Bronchial epithelial cell (primary cell): ENCODE data around the gene TMEM239. TPM values are rescaled to one million over a fixed set of nuclear protein-coding genes. Genes with fewer than 3 reads are reported as not detected.
A peak's percentile ranks its signal among the peaks of the same experiment; 100 is the strongest.

Experiments
- DNase-seq: peaks from one replicate; pipeline ENCODE4 v3.0.0-alpha.2; 2010; ENCODE audit warnings: low read depth
- FAIRE-seq: peaks from 2 replicates; lab custom pipeline; 2011; peaks lifted over from hg19 to GRCh38; lab: Jason Lieb, UNC
- H3K27me3 ChIP-seq: 2 replicates; pipeline ENCODE4 v1.5.1; 2011; ENCODE audit warnings: low read length; ENCODE audit not compliant: control insufficient read depth, insufficient read depth
- H3K36me3 ChIP-seq: 2 replicates; pipeline ENCODE4 v1.5.1; 2011; ENCODE audit warnings: low read length; ENCODE audit not compliant: control insufficient read depth, insufficient read depth
- H3K4me3 ChIP-seq: 2 replicates; pipeline ENCODE4 v1.5.1; 2011; ENCODE audit warnings: mild to moderate bottlenecking, low read depth, low read length, control low read depth
- total RNA-seq: library from RNA; depleted of rRNA; stranded (reverse); fragments of >200 nt; gene quantifications from 2 replicates; pipeline ENCODE4 v1.2.1, GENCODE V29; 2014
- TF ChIP-seq, protein P1 (sequence below): IDR thresholded peaks from 2 replicates; pipeline ENCODE4 v1.5.1; 2011; ENCODE audit warnings: mild to moderate bottlenecking, moderate library complexity, low read length, control low read depth, inconsistent platforms; ENCODE audit not compliant: insufficient read depth, severe bottlenecking

TMEM239 gene
- total RNA-seq, 1 donor from 2014 or later, result not detected

DNA sequence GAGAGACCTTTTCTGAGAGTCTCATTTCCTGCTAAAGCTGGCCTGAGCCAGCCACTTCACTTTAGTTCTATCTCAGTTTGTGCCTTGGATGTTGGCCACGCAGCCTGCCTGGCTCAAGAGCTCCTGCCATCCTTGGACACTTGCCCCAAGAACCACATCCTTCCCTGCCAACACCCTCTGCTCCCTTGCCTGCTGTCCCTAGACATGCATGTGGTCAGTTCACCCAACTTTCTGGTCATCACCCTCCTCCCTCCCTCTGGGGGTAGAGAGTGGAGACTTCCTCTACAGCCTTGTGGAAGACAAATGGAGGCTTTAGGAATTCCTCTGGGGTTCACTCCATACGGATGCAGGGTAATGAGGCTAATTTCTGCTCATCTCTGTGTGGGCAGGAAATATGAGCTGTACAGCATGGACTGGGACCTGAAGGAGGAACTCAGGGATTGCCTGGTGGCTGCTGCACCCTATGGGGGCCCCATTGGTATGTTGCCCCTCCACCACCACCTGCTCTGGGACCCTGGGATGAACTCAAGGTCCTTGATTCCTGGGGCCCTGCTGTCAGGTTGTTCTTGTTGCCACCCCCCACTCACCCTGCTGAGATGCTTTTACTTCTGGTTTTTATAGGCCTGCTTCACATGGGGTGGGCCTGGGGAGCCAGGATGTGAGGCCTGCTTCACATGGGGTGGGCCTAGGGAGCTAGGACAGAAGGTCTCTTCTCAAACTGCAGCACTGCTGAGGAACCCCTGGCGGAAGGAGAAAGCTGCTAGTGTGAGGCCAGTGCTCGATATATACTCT, 43.4 kb downstream of the TMEM239 start:
- H3K27me3 ChIP-seq, result no peaks in the 10 kb centered on the region
- TF ChIP-seq, protein P1, sequence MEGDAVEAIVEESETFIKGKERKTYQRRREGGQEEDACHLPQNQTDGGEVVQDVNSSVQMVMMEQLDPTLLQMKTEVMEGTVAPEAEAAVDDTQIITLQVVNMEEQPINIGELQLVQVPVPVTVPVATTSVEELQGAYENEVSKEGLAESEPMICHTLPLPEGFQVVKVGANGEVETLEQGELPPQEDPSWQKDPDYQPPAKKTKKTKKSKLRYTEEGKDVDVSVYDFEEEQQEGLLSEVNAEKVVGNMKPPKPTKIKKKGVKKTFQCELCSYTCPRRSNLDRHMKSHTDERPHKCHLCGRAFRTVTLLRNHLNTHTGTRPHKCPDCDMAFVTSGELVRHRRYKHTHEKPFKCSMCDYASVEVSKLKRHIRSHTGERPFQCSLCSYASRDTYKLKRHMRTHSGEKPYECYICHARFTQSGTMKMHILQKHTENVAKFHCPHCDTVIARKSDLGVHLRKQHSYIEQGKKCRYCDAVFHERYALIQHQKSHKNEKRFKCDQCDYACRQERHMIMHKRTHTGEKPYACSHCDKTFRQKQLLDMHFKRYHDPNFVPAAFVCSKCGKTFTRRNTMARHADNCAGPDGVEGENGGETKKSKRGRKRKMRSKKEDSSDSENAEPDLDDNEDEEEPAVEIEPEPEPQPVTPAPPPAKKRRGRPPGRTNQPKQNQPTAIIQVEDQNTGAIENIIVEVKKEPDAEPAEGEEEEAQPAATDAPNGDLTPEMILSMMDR, result no peak
- FAIRE-seq (no peak), DNase-seq (no peak)
- H3K4me3 ChIP-seq, result no peak overlapping the region
- H3K36me3 ChIP-seq, result peaks cover 12% of the 10 kb centered on the region

DNA sequence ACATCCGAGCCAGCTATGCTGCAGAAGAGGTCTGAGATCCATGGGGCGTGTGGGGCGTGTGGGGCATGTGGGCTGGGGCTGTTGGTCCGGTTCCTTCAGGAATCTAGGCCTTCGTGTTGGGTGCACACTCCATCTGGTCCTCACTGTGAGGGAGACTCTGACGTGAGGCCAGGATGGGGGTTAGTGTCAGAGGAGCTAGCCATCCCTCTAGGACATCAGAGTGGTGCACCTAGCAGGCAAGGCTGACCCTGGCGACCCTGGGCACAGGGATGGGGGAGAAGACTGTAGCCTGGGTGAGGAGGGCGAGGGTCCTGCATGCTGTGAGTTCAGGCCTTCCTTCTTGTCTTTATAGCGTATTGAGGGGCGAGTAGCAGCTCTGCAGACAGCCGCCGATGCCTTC, 48.5 kb downstream of the TMEM239 start:
- Histone ChIP-seq H3K4me3 (no peak overlapping the region), H3K36me3 (peaks cover 19% of the 10 kb centered on the region), H3K27me3 (no peaks in the 10 kb centered on the region)
- no peak for DNase-seq
- FAIRE-seq, result no peak
- TF ChIP-seq, protein P1, result no peak

GRCh38 chr20:2865101-2865500, 48.9 kb downstream of the TMEM239 start:
- H3K4me3 ChIP-seq, result no peak overlapping the region
- TF ChIP-seq, protein P1, result no peak
- DNase-seq, result no peak
- no peaks in the 10 kb centered on the region for H3K27me3 ChIP-seq
- FAIRE-seq, result no peak
- H3K36me3 ChIP-seq, result peaks cover 19% of the 10 kb centered on the region

- H3K4me3 ChIP-seq, result no peak overlapping the region
- H3K36me3 ChIP-seq, result peaks cover 18% of the 10 kb centered on the region
- no peaks in the 10 kb centered on the region for H3K27me3 ChIP-seq
- FAIRE-seq (peak; percentile 52), DNase-seq (no peak)
- TF ChIP-seq, protein P1, result no peak
These were observed 49.5 kb downstream of the TMEM239 start for GRCh38 chr20:2865630-2866029.

DNA sequence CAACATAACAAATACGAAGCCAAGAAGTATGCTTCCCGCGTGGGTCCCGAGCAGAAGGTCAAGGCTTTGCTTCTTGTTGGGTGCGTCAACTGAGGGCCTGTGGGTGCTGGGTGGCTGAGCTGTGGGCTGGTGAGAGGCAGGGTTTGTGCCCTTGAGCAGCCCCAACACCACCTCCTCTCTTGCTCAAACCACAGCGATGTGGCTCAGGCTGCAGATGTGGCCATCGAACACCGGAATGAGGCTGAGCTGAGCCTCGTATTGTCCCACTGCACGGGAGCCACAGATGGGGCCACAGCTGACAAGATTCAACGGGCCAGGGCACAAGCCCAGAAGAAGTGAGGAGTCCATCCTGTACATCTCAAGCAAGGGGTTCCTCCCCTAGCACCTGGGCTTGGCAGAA, 50.1 kb downstream of the TMEM239 start:
- peaks cover 17% of the 10 kb centered on the region for H3K36me3 ChIP-seq
- DNase-seq, result no peak
- TF ChIP-seq, protein P1, result no peak
- H3K27me3 ChIP-seq, result no peaks in the 10 kb centered on the region
- H3K4me3 ChIP-seq, result no peak overlapping the region
- FAIRE-seq, result no peak
